MM.1S (cell line): ENCODE data around the gene ZNF385A.

Experiments used
- EZH2 ChIP-seq: fragments of 300-600 bp; sonication (generic); optimal IDR thresholded peaks from 2 replicates; pipeline ENCODE3; 2017; ENCODE audit warnings: low read depth, mild to moderate bottlenecking, antibody characterized with exemption, low read length, mixed read lengths
- EZH2phosphoT487 ChIP-seq: fragments of 300-600 bp; sonication (generic); IDR thresholded peaks from 2 replicates; pipeline ENCODE4 v1.6.1; 2018; ENCODE audit warnings: antibody characterized with exemption, low read length
- TF ChIP-seq, protein P1 (sequence below): fragments of 300-600 bp; sonication (generic); IDR thresholded peaks from 2 replicates; pipeline ENCODE4 v1.5.1; 2016; ENCODE audit warnings: antibody characterized with exemption, low read length, mixed read lengths

DNA sequence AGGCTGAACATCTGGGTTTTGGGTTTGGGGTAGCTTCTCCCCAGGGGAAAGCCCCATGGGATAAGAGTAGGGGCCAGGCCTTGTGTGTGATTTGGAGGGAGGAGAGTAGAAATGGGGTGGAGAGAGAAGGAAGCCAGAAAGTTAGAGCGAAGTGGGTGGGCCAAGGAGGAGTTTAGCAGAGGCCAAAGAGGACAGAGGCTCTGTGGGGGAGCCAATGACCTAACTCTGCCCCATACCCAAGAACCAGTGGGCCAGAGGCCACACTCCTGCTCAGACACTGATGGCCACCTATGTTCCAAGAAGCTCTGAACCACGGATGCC lies 9.3 kb downstream of the ZNF385A start:
- TF ChIP-seq EZH2phosphoT487 (no peak), EZH2 (no peak)
- TF ChIP-seq, protein P1, sequence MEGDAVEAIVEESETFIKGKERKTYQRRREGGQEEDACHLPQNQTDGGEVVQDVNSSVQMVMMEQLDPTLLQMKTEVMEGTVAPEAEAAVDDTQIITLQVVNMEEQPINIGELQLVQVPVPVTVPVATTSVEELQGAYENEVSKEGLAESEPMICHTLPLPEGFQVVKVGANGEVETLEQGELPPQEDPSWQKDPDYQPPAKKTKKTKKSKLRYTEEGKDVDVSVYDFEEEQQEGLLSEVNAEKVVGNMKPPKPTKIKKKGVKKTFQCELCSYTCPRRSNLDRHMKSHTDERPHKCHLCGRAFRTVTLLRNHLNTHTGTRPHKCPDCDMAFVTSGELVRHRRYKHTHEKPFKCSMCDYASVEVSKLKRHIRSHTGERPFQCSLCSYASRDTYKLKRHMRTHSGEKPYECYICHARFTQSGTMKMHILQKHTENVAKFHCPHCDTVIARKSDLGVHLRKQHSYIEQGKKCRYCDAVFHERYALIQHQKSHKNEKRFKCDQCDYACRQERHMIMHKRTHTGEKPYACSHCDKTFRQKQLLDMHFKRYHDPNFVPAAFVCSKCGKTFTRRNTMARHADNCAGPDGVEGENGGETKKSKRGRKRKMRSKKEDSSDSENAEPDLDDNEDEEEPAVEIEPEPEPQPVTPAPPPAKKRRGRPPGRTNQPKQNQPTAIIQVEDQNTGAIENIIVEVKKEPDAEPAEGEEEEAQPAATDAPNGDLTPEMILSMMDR = no peak
